Trophoblast cell (in vitro differentiated cells and primary cell): ENCODE measurements around the gene SLC35E3.

Source experiments
- DNase-seq, 2 donors: peaks; one replicate each; pipeline ENCODE4 v3.0.0-alpha.2; 2016
- H2AFZ ChIP-seq: 2 replicates; pipeline ENCODE4 v1.6.1; 2013; ENCODE audit warnings: low read length, moderate library complexity, mild to moderate bottlenecking; ENCODE audit not compliant: insufficient read depth, poor library complexity
- H2AK5ac ChIP-seq: 2 replicates; pipeline ENCODE4 v1.6.1; 2013; ENCODE audit warnings: mild to moderate bottlenecking, low read length
- H2BK120ac ChIP-seq: 2 replicates; pipeline ENCODE4 v1.6.1; 2013; ENCODE audit warnings: low read length, mild to moderate bottlenecking, moderate library complexity; ENCODE audit not compliant: insufficient read depth, poor library complexity
- H2BK12ac ChIP-seq: 2 replicates; pipeline ENCODE4 v1.6.1; 2013; ENCODE audit warnings: mild to moderate bottlenecking, low read length, moderate library complexity
- H2BK5ac ChIP-seq: 2 replicates; pipeline ENCODE4 v1.6.1; 2013; ENCODE audit warnings: low read length, low read depth, moderate library complexity, mild to moderate bottlenecking; ENCODE audit not compliant: poor library complexity
- H3K14ac ChIP-seq: 2 replicates; pipeline ENCODE4 v1.6.1; 2013; ENCODE audit warnings: mild to moderate bottlenecking, low read length
- H3K18ac ChIP-seq: 2 replicates; pipeline ENCODE4 v1.6.1; 2013; ENCODE audit warnings: mild to moderate bottlenecking, low read length
- H3K23ac ChIP-seq: 2 replicates; pipeline ENCODE4 v1.6.1; 2013; ENCODE audit warnings: low read length
- H3K27ac ChIP-seq: 2 replicates; pipeline ENCODE4 v1.5.1; 2013; ENCODE audit warnings: low read depth, mild to moderate bottlenecking, inconsistent platforms, low read length, moderate library complexity
- H3K27me3 ChIP-seq: 2 replicates; pipeline ENCODE4 v1.6.1; 2013; ENCODE audit warnings: inconsistent platforms, mild to moderate bottlenecking, low read length, moderate library complexity; ENCODE audit not compliant: insufficient read depth
- H3K36me3 ChIP-seq, 2 experiments: 1 replicate in 1 of 2; 2 replicates in 1 of 2; pipeline ENCODE4 v1.6.1; 2013; ENCODE audit warnings: low read length in 2 of 2, mild to moderate bottlenecking in 2 of 2, moderate library complexity in 1 of 2; ENCODE audit not compliant: insufficient read depth in 2 of 2, control insufficient read depth in 1 of 2
- H3K4ac ChIP-seq: 2 replicates; pipeline ENCODE4 v1.6.1; 2013; ENCODE audit warnings: low read depth, mild to moderate bottlenecking, low read length, moderate library complexity
- H3K4me1 ChIP-seq, 2 experiments: 1 replicate in 1 of 2; 2 replicates in 1 of 2; pipeline ENCODE4 v1.6.1; 2013; ENCODE audit warnings: low read length in 2 of 2, mild to moderate bottlenecking in 2 of 2, moderate library complexity in 1 of 2; ENCODE audit not compliant: insufficient read depth in 2 of 2, control insufficient read depth in 1 of 2
- H3K4me2 ChIP-seq: 2 replicates; pipeline ENCODE4 v1.6.1; 2013; ENCODE audit warnings: inconsistent platforms, mild to moderate bottlenecking, low read length, moderate library complexity
- H3K4me3 ChIP-seq: 2 replicates; pipeline ENCODE4 v1.5.1; 2013; ENCODE audit warnings: mild to moderate bottlenecking, low read depth, low read length, inconsistent platforms
- H3K79me1 ChIP-seq: one replicate; pipeline ENCODE4 v1.6.1; 2013; ENCODE audit warnings: low read length
- H3K79me2 ChIP-seq: 2 replicates; pipeline ENCODE4 v1.6.1; 2013; ENCODE audit warnings: low read length, mild to moderate bottlenecking; ENCODE audit not compliant: control insufficient read depth, insufficient read depth, poor library complexity
- H3K9ac ChIP-seq: 2 replicates; pipeline ENCODE4 v1.6.1; 2013; ENCODE audit warnings: mild to moderate bottlenecking, low read length
- H3K9me3 ChIP-seq: 2 replicates; pipeline ENCODE4 v1.6.1; 2013; ENCODE audit warnings: low read depth, mild to moderate bottlenecking, control low read depth, inconsistent platforms, low read length; ENCODE audit not compliant: insufficient read depth
- H4K12ac ChIP-seq: 2 replicates; pipeline ENCODE4 v1.6.1; 2013; ENCODE audit warnings: low read depth, mild to moderate bottlenecking, low read length, moderate library complexity
- H4K8ac ChIP-seq: 2 replicates; pipeline ENCODE4 v1.6.1; 2013; ENCODE audit warnings: low read depth, mild to moderate bottlenecking, low read length, moderate library complexity
- H4K91ac ChIP-seq: one replicate; pipeline ENCODE4 v1.6.1; 2013; ENCODE audit warnings: low read depth, mild to moderate bottlenecking, low read length, moderate library complexity
- WGBS: extraction: QIAGEN DNeasy Blood & Tissue Kit; methylation state at CpG from one replicate; pipeline ENCODE4 v1.1.7; 2013; ENCODE audit warnings: missing lambda C conversion rate; ENCODE audit not compliant: insufficient read length, insufficient coverage; ENCODE audit errors: extremely low coverage; 5-methylcytosine and 5-hydroxymethylcytosine counted together

The SLC35E3 gene

GRCh38 chr12:68749443-68749842, 3.5 kb downstream of the SLC35E3 start:
- H2BK5ac ChIP-seq = no peak overlapping the region
- H4K8ac ChIP-seq = no peak overlapping the region
- no peaks in the 10 kb centered on the region for H3K4me1 ChIP-seq
- no peak overlapping the region for H2AFZ ChIP-seq
- no peak overlapping the region for H3K4me2 ChIP-seq
- H3K9me3 ChIP-seq = no peaks in the 10 kb centered on the region
- no peaks in the 10 kb centered on the region for H3K27me3 ChIP-seq
- H2BK120ac ChIP-seq = no peak overlapping the region
- no peak overlapping the region for H3K18ac ChIP-seq
- H3K4ac ChIP-seq = no peak overlapping the region
- peaks cover 7% of the 10 kb centered on the region for H3K79me1 ChIP-seq
- no peaks in the 10 kb centered on the region for H3K79me2 ChIP-seq
- H2BK12ac ChIP-seq = no peak overlapping the region
- H3K4me3 ChIP-seq = no peak overlapping the region
- H3K14ac ChIP-seq = no peak overlapping the region
- no peak for DNase-seq
- H3K36me3 ChIP-seq = peaks cover 6 to 10% of the 10 kb centered on the region in 2 experiments
- peak overlapping the region; percentile 9 for H3K9ac ChIP-seq
- H4K12ac ChIP-seq = no peak overlapping the region
- H3K27ac ChIP-seq = no peak overlapping the region
- H4K91ac ChIP-seq = no peak overlapping the region
- H3K23ac ChIP-seq = no peak overlapping the region
- H2AK5ac ChIP-seq = no peak overlapping the region
- no CpG with 5 or more reads among the region's 3 CpGs for WGBS

- Histone ChIP-seq H4K91ac (no peak overlapping the region), H4K12ac (no peak overlapping the region), H3K4me2 (no peak overlapping the region), H2BK12ac (no peak overlapping the region), H3K4me3 (no peak overlapping the region), H2AK5ac (no peak overlapping the region), H4K8ac (no peak overlapping the region), H3K27ac (no peak overlapping the region), H3K4ac (no peak overlapping the region), H3K36me3 (peaks cover 6 to 13% of the 10 kb centered on the region in 2 experiments), H2AFZ (no peak overlapping the region), H3K27me3 (no peaks in the 10 kb centered on the region), H2BK120ac (no peak overlapping the region), H3K4me1 (no peaks in the 10 kb centered on the region), H3K9ac (peak overlapping the region; percentile 9), H3K9me3 (no peaks in the 10 kb centered on the region), H3K14ac (no peak overlapping the region), H3K79me1 (peaks cover 7% of the 10 kb centered on the region), H2BK5ac (no peak overlapping the region), H3K18ac (no peak overlapping the region), H3K23ac (no peak overlapping the region), H3K79me2 (no peaks in the 10 kb centered on the region)
- no peak for DNase-seq
- WGBS = no CpG with 5 or more reads among the region's 4 CpGs
These were observed 3.9 kb downstream of the SLC35E3 start for GRCh38 chr12:68749861-68750260.

GRCh38 chr12:68750506-68750905, 4.5 kb downstream of the SLC35E3 start:
- Histone ChIP-seq H3K4me2 (no peak overlapping the region), H3K27ac (no peak overlapping the region), H3K27me3 (no peaks in the 10 kb centered on the region), H3K23ac (no peak overlapping the region), H2BK5ac (no peak overlapping the region), H2AK5ac (no peak overlapping the region), H2AFZ (no peak overlapping the region), H3K36me3 (peaks cover 6 to 17% of the 10 kb centered on the region in 2 experiments), H3K9ac (no peak overlapping the region), H3K14ac (no peak overlapping the region), H3K79me1 (peaks cover 7% of the 10 kb centered on the region), H3K4me1 (no peaks in the 10 kb centered on the region), H3K4me3 (no peak overlapping the region), H3K9me3 (no peaks in the 10 kb centered on the region), H3K79me2 (no peaks in the 10 kb centered on the region), H4K91ac (no peak overlapping the region), H3K4ac (no peak overlapping the region), H4K12ac (no peak overlapping the region), H2BK120ac (no peak overlapping the region), H2BK12ac (no peak overlapping the region), H3K18ac (no peak overlapping the region), H4K8ac (no peak overlapping the region)
- no peak for DNase-seq
- WGBS = no CpG with 5 or more reads among the region's 4 CpGs

- H2BK5ac ChIP-seq = no peak overlapping the region
- no peaks in the 10 kb centered on the region for H3K9me3 ChIP-seq
- H3K79me1 ChIP-seq = no peaks in the 10 kb centered on the region
- no peak overlapping the region for H3K4me2 ChIP-seq
- H3K27ac ChIP-seq = no peak overlapping the region
- H3K4me3 ChIP-seq = no peak overlapping the region
- no peaks in the 10 kb centered on the region for H3K4me1 ChIP-seq
- no peak overlapping the region for H3K9ac ChIP-seq
- H4K8ac ChIP-seq = no peak overlapping the region
- DNase-seq = no peak
- H3K23ac ChIP-seq = no peak overlapping the region
- no peak overlapping the region for H2BK12ac ChIP-seq
- H2AFZ ChIP-seq = no peak overlapping the region
- H2BK120ac ChIP-seq = no peak overlapping the region
- WGBS = no CpG with 5 or more reads among the region's 4 CpGs
- no peak overlapping the region for H3K4ac ChIP-seq
- no peak overlapping the region for H3K18ac ChIP-seq
- H3K36me3 ChIP-seq = peaks cover 9 to 19% of the 10 kb centered on the region in 2 experiments
- no peaks in the 10 kb centered on the region for H3K79me2 ChIP-seq
- H4K12ac ChIP-seq = no peak overlapping the region
- H2AK5ac ChIP-seq = no peak overlapping the region
- no peak overlapping the region for H4K91ac ChIP-seq
- H3K27me3 ChIP-seq = no peaks in the 10 kb centered on the region
- H3K14ac ChIP-seq = no peak overlapping the region
These were observed 9.7 kb downstream of the SLC35E3 start for GRCh38 chr12:68755536-68756243.
